Activated CD8-positive, alpha-beta memory T cell treated with anti-CD3 and anti-CD28 coated beads, Interleukin-2, amount 10 ng/mL, durations not matched to agents 7 days and 5 days (primary cell): ENCODE measurements around the gene GNAT3. TPM values are rescaled to one million over a fixed set of nuclear protein-coding genes. Genes with fewer than 3 reads are reported as not detected.

Source experiments
- ATAC-seq: fragments of 150-1000 bp; cut with Tn5 transposase; one replicate; pipeline ENCODE4 v1.10.0; 2021; ENCODE audit warnings: moderate library complexity
- CTCF ChIA-PET: fragments of 350-600 bp; sonication (Branson Sonifier 250); formaldehyde crosslinking; loops from one replicate; lab custom pipeline; 2021; ENCODE audit warnings: antibody characterized with exemption; lab: Charles Lee
- DNase-seq: peaks from one replicate; pipeline ENCODE4 v3.0.0-alpha.2; 2020
- H3K27ac Mint-ChIP-seq: one replicate; pipeline ENCODE4 v1.8.0; 2021; ENCODE audit warnings: mild to moderate bottlenecking, mixed read lengths
- H3K27me3 Mint-ChIP-seq: one replicate; pipeline ENCODE4 v1.8.0; 2021; ENCODE audit warnings: mixed read lengths
- H3K36me3 Mint-ChIP-seq: one replicate; pipeline ENCODE4 v1.8.0; 2021; ENCODE audit warnings: mild to moderate bottlenecking, mixed read lengths
- H3K4me1 Mint-ChIP-seq: one replicate; pipeline ENCODE4 v1.8.0; 2021; ENCODE audit warnings: mixed read lengths
- H3K4me3 Mint-ChIP-seq: one replicate; pipeline ENCODE4 v1.8.0; 2021; ENCODE audit warnings: mild to moderate bottlenecking, moderate library complexity, mixed read lengths
- H3K9me3 Mint-ChIP-seq: one replicate; pipeline ENCODE4 v1.8.0; 2022; ENCODE audit warnings: low read depth, mixed read lengths
- total RNA-seq, 2 experiments: library from RNA; stranded (reverse); gene quantifications; one replicate each; pipeline ENCODE4 v1.2.3, GENCODE V29; 2021

The GNAT3 gene
- total RNA-seq, 2 experiments from 2014 or later = not detected

GRCh38 chr7:80526472-80526871, 14.6 kb upstream of the GNAT3 start:
- CTCF ChIA-PET = no interaction called here
- no peak for DNase-seq
- Mint-ChIP-seq H3K4me1 (no peaks in the 10 kb centered on the region), H3K4me3 (no peak overlapping the region), H3K27me3 (no peaks in the 10 kb centered on the region), H3K36me3 (no peaks in the 10 kb centered on the region), H3K27ac (no peak overlapping the region), H3K9me3 (peaks cover 6% of the 10 kb centered on the region)
- ATAC-seq = no peak

- Mint-ChIP-seq H3K36me3 (no peaks in the 10 kb centered on the region), H3K9me3 (peaks cover 6% of the 10 kb centered on the region), H3K27me3 (no peaks in the 10 kb centered on the region), H3K4me3 (no peak overlapping the region), H3K27ac (no peak overlapping the region), H3K4me1 (no peaks in the 10 kb centered on the region)
- CTCF ChIA-PET = no interaction called here
- DNase-seq (no peak), ATAC-seq (no peak)
Measured at GRCh38 chr7:80524693-80525092, 12.8 kb upstream of the GNAT3 start.

GRCh38 chr7:80521809-80522208, 9.9 kb upstream of the GNAT3 start:
- Mint-ChIP-seq H3K4me1 (no peaks in the 10 kb centered on the region), H3K4me3 (no peak overlapping the region), H3K27me3 (no peaks in the 10 kb centered on the region), H3K27ac (no peak overlapping the region), H3K9me3 (peaks cover 6% of the 10 kb centered on the region), H3K36me3 (no peaks in the 10 kb centered on the region)
- DNase-seq (no peak), ATAC-seq (no peak)
- CTCF ChIA-PET = no interaction called here

GRCh38 chr7:80520199-80520598, 8.3 kb upstream of the GNAT3 start:
- Mint-ChIP-seq H3K36me3 (no peaks in the 10 kb centered on the region), H3K4me3 (no peak overlapping the region), H3K27ac (no peak overlapping the region), H3K4me1 (no peaks in the 10 kb centered on the region), H3K27me3 (no peaks in the 10 kb centered on the region), H3K9me3 (peaks cover 4% of the 10 kb centered on the region)
- DNase-seq = no peak
- no peak for ATAC-seq
- CTCF ChIA-PET = no interaction called here

- no peaks in the 10 kb centered on the region for H3K4me1 Mint-ChIP-seq
- no peaks in the 10 kb centered on the region for H3K9me3 Mint-ChIP-seq
- H3K4me3 Mint-ChIP-seq = no peak overlapping the region
- ATAC-seq = no peak
- CTCF ChIA-PET = no interaction called here
- no peak for DNase-seq
- H3K27ac Mint-ChIP-seq = no peak overlapping the region
- H3K27me3 Mint-ChIP-seq = no peaks in the 10 kb centered on the region
- H3K36me3 Mint-ChIP-seq = no peaks in the 10 kb centered on the region
Measured at GRCh38 chr7:80517282-80517747, 5.5 kb upstream of the GNAT3 start.

GRCh38 chr7:80515298-80515697, 3.4 kb upstream of the GNAT3 start:
- Mint-ChIP-seq H3K27ac (no peak overlapping the region), H3K27me3 (no peaks in the 10 kb centered on the region), H3K36me3 (no peaks in the 10 kb centered on the region), H3K4me1 (no peaks in the 10 kb centered on the region), H3K9me3 (peaks cover 2% of the 10 kb centered on the region), H3K4me3 (no peak overlapping the region)
- DNase-seq = no peak
- no peak for ATAC-seq
- CTCF ChIA-PET = interaction anchor here (0.6 kb wide), 1 partner anchor 405 kb away, joined by 3 read pairs; no protein-coding TSS in a partner anchor

- Mint-ChIP-seq H3K36me3 (no peaks in the 10 kb centered on the region), H3K27me3 (no peaks in the 10 kb centered on the region), H3K4me1 (no peaks in the 10 kb centered on the region), H3K4me3 (no peak overlapping the region), H3K27ac (no peak overlapping the region), H3K9me3 (peaks cover 3% of the 10 kb centered on the region)
- no peak for DNase-seq
- CTCF ChIA-PET = no interaction called here
- ATAC-seq = no peak
Measured at GRCh38 chr7:80510021-80510420, 1.8 kb downstream of the GNAT3 start.

- Mint-ChIP-seq H3K27me3 (no peaks in the 10 kb centered on the region), H3K4me1 (no peaks in the 10 kb centered on the region), H3K27ac (no peak overlapping the region), H3K4me3 (no peak overlapping the region), H3K9me3 (peaks cover 5% of the 10 kb centered on the region), H3K36me3 (no peaks in the 10 kb centered on the region)
- no peak for ATAC-seq
- CTCF ChIA-PET = no interaction called here
- no peak for DNase-seq
Measured at GRCh38 chr7:80508440-80508839, 3.4 kb downstream of the GNAT3 start.

GRCh38 chr7:80505900-80506500, 5.9 kb downstream of the GNAT3 start:
- CTCF ChIA-PET = no interaction called here
- ATAC-seq (no peak), DNase-seq (no peak)
- H3K36me3 Mint-ChIP-seq = no peaks in the 10 kb centered on the region
- H3K9me3 Mint-ChIP-seq = peaks cover 5% of the 10 kb centered on the region
- H3K4me3 Mint-ChIP-seq = no peak overlapping the region
- H3K27me3 Mint-ChIP-seq = no peaks in the 10 kb centered on the region
- no peak overlapping the region for H3K27ac Mint-ChIP-seq
- H3K4me1 Mint-ChIP-seq = no peaks in the 10 kb centered on the region

- H3K4me3 Mint-ChIP-seq = no peak overlapping the region
- no peak for DNase-seq
- no peaks in the 10 kb centered on the region for H3K27me3 Mint-ChIP-seq
- H3K27ac Mint-ChIP-seq = no peak overlapping the region
- H3K36me3 Mint-ChIP-seq = no peaks in the 10 kb centered on the region
- peaks cover 8% of the 10 kb centered on the region for H3K9me3 Mint-ChIP-seq
- CTCF ChIA-PET = no interaction called here
- ATAC-seq = no peak
- H3K4me1 Mint-ChIP-seq = no peaks in the 10 kb centered on the region
Measured at GRCh38 chr7:80500325-80500724, 11.5 kb downstream of the GNAT3 start.

- CTCF ChIA-PET = no interaction called here
- H3K9me3 Mint-ChIP-seq = peaks cover 5% of the 10 kb centered on the region
- no peaks in the 10 kb centered on the region for H3K27me3 Mint-ChIP-seq
- H3K36me3 Mint-ChIP-seq = no peaks in the 10 kb centered on the region
- H3K4me3 Mint-ChIP-seq = no peak overlapping the region
- no peaks in the 10 kb centered on the region for H3K4me1 Mint-ChIP-seq
- no peak for DNase-seq
- H3K27ac Mint-ChIP-seq = no peak overlapping the region
- ATAC-seq = no peak
Measured at GRCh38 chr7:80499350-80499953, 12.4 kb downstream of the GNAT3 start.

- Mint-ChIP-seq H3K4me1 (no peaks in the 10 kb centered on the region), H3K36me3 (no peaks in the 10 kb centered on the region), H3K27me3 (no peaks in the 10 kb centered on the region), H3K4me3 (no peak overlapping the region), H3K9me3 (peaks cover 5% of the 10 kb centered on the region), H3K27ac (no peak overlapping the region)
- CTCF ChIA-PET = no interaction called here
- no peak for DNase-seq
- no peak for ATAC-seq
Measured at GRCh38 chr7:80498481-80499349, 13.1 kb downstream of the GNAT3 start.

- H3K27me3 Mint-ChIP-seq = no peaks in the 10 kb centered on the region
- DNase-seq (no peak), ATAC-seq (no peak)
- no peak overlapping the region for H3K27ac Mint-ChIP-seq
- CTCF ChIA-PET = no interaction called here
- H3K9me3 Mint-ChIP-seq = peaks cover 5% of the 10 kb centered on the region
- H3K36me3 Mint-ChIP-seq = no peaks in the 10 kb centered on the region
- H3K4me1 Mint-ChIP-seq = no peaks in the 10 kb centered on the region
- no peak overlapping the region for H3K4me3 Mint-ChIP-seq
Measured at GRCh38 chr7:80496586-80496985, 15.3 kb downstream of the GNAT3 start.
